NCI-H460 (cell line): ENCODE results near the gene COL11A1. TPM values are rescaled to one million over a fixed set of nuclear protein-coding genes. Genes with fewer than 3 reads are reported as not detected.
"Not testable (repeated sequence)": the region's sequence is repeated elsewhere in the genome, so short reads cannot be mapped to it uniquely, and the experiment has no call there.

Experiments
- DNase-seq: peaks from one replicate; pipeline ENCODE4 v3.0.0-alpha.2; 2016; ENCODE audit warnings: low read depth; ENCODE audit errors: extremely low read depth
- total RNA-seq: library from RNA; depleted of rRNA; stranded (reverse); fragments of >200 nt; shearing (Covaris generic); gene quantifications from 2 replicates; pipeline ENCODE4 v1.2.3, GENCODE V29; 2014

The COL11A1 gene
- total RNA-seq, 1 experiment from 2014 or later = not detected

- no peak for DNase-seq
Observed at GRCh38 chr1:102842606-102843005, 265.7 kb downstream of the COL11A1 start.

- no peak for DNase-seq
Observed at GRCh38 chr1:102840741-102841140, 267.6 kb downstream of the COL11A1 start.

- no peak for DNase-seq
Observed at GRCh38 chr1:102838016-102838415, 270.3 kb downstream of the COL11A1 start.

- DNase-seq = no peak
Observed at GRCh38 chr1:102837551-102837950, 270.8 kb downstream of the COL11A1 start.

- no peak for DNase-seq
Observed at GRCh38 chr1:102836991-102837390, 271.3 kb downstream of the COL11A1 start.

- no peak for DNase-seq
Observed at GRCh38 chr1:102834688-102835320, 273.5 kb downstream of the COL11A1 start.

- DNase-seq = no peak
Observed at GRCh38 chr1:102833151-102833550, 275.2 kb downstream of the COL11A1 start.

- not testable (repeated sequence) for DNase-seq
Observed at GRCh38 chr1:102826706-102827105, 281.6 kb downstream of the COL11A1 start.
